Skeletal muscle tissue (tissue), 4 donors: ENCODE data around the gene PPP2R2D. TPM values are rescaled to one million over a fixed set of nuclear protein-coding genes. Genes with fewer than 3 reads are reported as not detected.
"Not testable (repeated sequence)": the region's sequence is repeated elsewhere in the genome, so short reads cannot be mapped to it uniquely, and the experiment has no call there.

ENCODE experiments used
- H3K27ac ChIP-seq: one replicate; pipeline ENCODE4 v1.7.0; 2013; ENCODE audit warnings: mild to moderate bottlenecking, low read depth, low read length, inconsistent platforms
- H3K27me3 ChIP-seq, 3 donors: one replicate each; pipeline ENCODE4 v1.7.0; 2013; ENCODE audit warnings: low read length in 3 of 3; ENCODE audit not compliant: control insufficient read depth in 3 of 3, insufficient read depth in 3 of 3
- H3K36me3 ChIP-seq, 3 donors: one replicate each; pipeline ENCODE4 v1.7.0; 2013; ENCODE audit warnings: low read length in 3 of 3; ENCODE audit not compliant: control insufficient read depth in 3 of 3, insufficient read depth in 3 of 3
- H3K4me1 ChIP-seq, 3 donors: one replicate each; pipeline ENCODE4 v1.7.0; 2013; ENCODE audit warnings: low read length in 3 of 3, mild to moderate bottlenecking in 3 of 3; ENCODE audit not compliant: control insufficient read depth in 3 of 3, insufficient read depth in 3 of 3
- H3K4me3 ChIP-seq, 3 donors: one replicate each; pipeline ENCODE4 v1.7.0; 2013; ENCODE audit warnings: low read length in 3 of 3
- H3K9ac ChIP-seq, 3 donors: one replicate each; pipeline ENCODE4 v1.7.0; 2013; ENCODE audit warnings: low read length in 3 of 3, mild to moderate bottlenecking in 3 of 3, moderate library complexity in 2 of 3, low read depth in 1 of 3
- H3K9me3 ChIP-seq, 3 donors: one replicate each; pipeline ENCODE4 v1.7.0; 2013; ENCODE audit warnings: low read length in 3 of 3; ENCODE audit not compliant: control insufficient read depth in 3 of 3
- total RNA-seq: library from RNA; depleted of rRNA; stranded (reverse); fragments of >200 nt; gene quantifications from one replicate; pipeline ENCODE4 v1.2.3, GENCODE V29; 2014
- donor health status: Osteomylitis.

PPP2R2D gene
- total RNA-seq, 1 donor from 2014 or later: 27.1 TPM

GRCh38 chr10:131979336-131979735 is 78.5 kb downstream of the PPP2R2D start:
- H3K27me3 ChIP-seq: no peaks in the 10 kb centered on the region
- peaks cover 22 to 48% (median 27%) of the 10 kb centered on the region in 3 donors for H3K4me1 ChIP-seq
- peak overlapping the region; percentile 43 to 90 (median 77) for H3K9ac ChIP-seq
- H3K9me3 ChIP-seq: no peaks in the 10 kb centered on the region
- peak overlapping the region; percentile 64 to 68 (median 65) for H3K4me3 ChIP-seq
- H3K27ac ChIP-seq: peak overlapping the region; percentile 75
- peaks cover 0 to 2% (median 0%) of the 10 kb centered on the region in 3 donors for H3K36me3 ChIP-seq

GRCh38 chr10:131979821-131980270 is 79.0 kb downstream of the PPP2R2D start:
- no peaks in the 10 kb centered on the region for H3K9me3 ChIP-seq
- no peaks in the 10 kb centered on the region for H3K27me3 ChIP-seq
- peaks cover 19 to 45% (median 25%) of the 10 kb centered on the region in 3 donors for H3K4me1 ChIP-seq
- peaks cover 0 to 2% (median 0%) of the 10 kb centered on the region in 3 donors for H3K36me3 ChIP-seq
- peak overlapping the region; percentile 64 to 68 (median 65) for H3K4me3 ChIP-seq
- H3K27ac ChIP-seq: peak overlapping the region; percentile 75
- H3K9ac ChIP-seq: peak overlapping the region; percentile 61 to 90 (median 77)

GRCh38 chr10:131980321-131980720 is 79.5 kb downstream of the PPP2R2D start:
- H3K9me3 ChIP-seq: no peaks in the 10 kb centered on the region
- H3K36me3 ChIP-seq: peaks cover 0 to 2% (median 0%) of the 10 kb centered on the region in 3 donors
- peak overlapping the region; percentile 75 for H3K27ac ChIP-seq
- H3K9ac ChIP-seq: peak overlapping the region; percentile 61 to 90 (median 77)
- no peaks in the 10 kb centered on the region for H3K27me3 ChIP-seq
- H3K4me3 ChIP-seq: peak overlapping the region; percentile 68 to 93 (median 91)
- peaks cover 19 to 43% (median 25%) of the 10 kb centered on the region in 3 donors for H3K4me1 ChIP-seq

GRCh38 chr10:131980761-131981428 is 80.1 kb downstream of the PPP2R2D start:
- H3K27me3 ChIP-seq: no peaks in the 10 kb centered on the region
- H3K4me3 ChIP-seq: peak overlapping the region; percentile 81 to 93 (median 91)
- H3K36me3 ChIP-seq: peaks cover 0 to under 1% (median 0%) of the 10 kb centered on the region in 3 donors
- H3K4me1 ChIP-seq: peaks cover 19 to 37% (median 25%) of the 10 kb centered on the region in 3 donors
- H3K27ac ChIP-seq: peak overlapping the region; percentile 71
- peak overlapping the region; percentile 86 to 90 (median 89) for H3K9ac ChIP-seq
- H3K9me3 ChIP-seq: no peaks in the 10 kb centered on the region

GRCh38 chr10:131981429-131982184 is 80.8 kb downstream of the PPP2R2D start, which contains the start of gene BNIP3:
BNIP3 (minus strand) TSS chr10:131981923; CDS start chr10:131981806, 117 bp downstream.
- Histone ChIP-seq H3K27me3 (no peaks in the 10 kb centered on the region), H3K4me1 (peaks cover 19 to 34% (median 22%) of the 10 kb centered on the region in 3 donors), H3K27ac (peak within 1 kb of the TSS; percentile 71), H3K9me3 (no peaks in the 10 kb centered on the region), H3K4me3 (peak within 1 kb of the TSS; percentile 81 to 93 (median 91)), H3K9ac (peak within 1 kb of the TSS; percentile 86 to 90 (median 89)), H3K36me3 (no peaks in the 10 kb centered on the region)

GRCh38 chr10:131982185-131982756 is 81.5 kb downstream of the PPP2R2D start:
- H3K27ac ChIP-seq: no peak overlapping the region
- no peaks in the 10 kb centered on the region for H3K36me3 ChIP-seq
- H3K9ac ChIP-seq: peak overlapping the region in 2 of 3 donors; percentile 56 to 76

GRCh38 chr10:131982796-131983195 is 82.0 kb downstream of the PPP2R2D start:
- H3K9me3 ChIP-seq: no peaks in the 10 kb centered on the region
- H3K9ac ChIP-seq: peak overlapping the region in 1 of 3 donors; percentile 56
- H3K27ac ChIP-seq: no peak overlapping the region
- no peaks in the 10 kb centered on the region for H3K36me3 ChIP-seq
- H3K4me1 ChIP-seq: peaks cover 19 to 28% (median 22%) of the 10 kb centered on the region in 3 donors
- H3K4me3 ChIP-seq: peak overlapping the region in 2 of 3 donors; percentile 70 to 71
- H3K27me3 ChIP-seq: no peaks in the 10 kb centered on the region

More at GRCh38 chr10:131982185-131982756, 81.5 kb downstream of the PPP2R2D start:
- H3K4me1 ChIP-seq: peaks cover 19 to 33% (median 22%) of the 10 kb centered on the region in 3 donors
- no peaks in the 10 kb centered on the region for H3K9me3 ChIP-seq
- H3K27me3 ChIP-seq: no peaks in the 10 kb centered on the region
- H3K4me3 ChIP-seq: peak overlapping the region; percentile 48 to 71 (median 70)

GRCh38 chr10:131983780-131984179 is 83.0 kb downstream of the PPP2R2D start:
- Histone ChIP-seq H3K9ac (no peak overlapping the region), H3K9me3 (no peaks in the 10 kb centered on the region), H3K36me3 (no peaks in the 10 kb centered on the region), H3K27me3 (no peaks in the 10 kb centered on the region), H3K4me3 (no peak overlapping the region), H3K27ac (no peak overlapping the region), H3K4me1 (peaks cover 18 to 20% (median 19%) of the 10 kb centered on the region in 3 donors)

GRCh38 chr10:131986851-131987250 is 86.0 kb downstream of the PPP2R2D start:
- not testable (repeated sequence) for H3K4me1 ChIP-seq, H3K9ac ChIP-seq, H3K4me3 ChIP-seq, H3K9me3 ChIP-seq, H3K27me3 ChIP-seq, H3K36me3 ChIP-seq, H3K27ac ChIP-seq
